GM06990 (cell line): ENCODE measurements around the gene FAHD1.

Source experiments
- DNase-seq: peaks from one replicate; pipeline ENCODE4 v3.0.0-alpha.2; 2011; ENCODE audit not compliant: insufficient read length; ENCODE audit errors: extremely low read depth
- H3K27me3 ChIP-seq: replicated peaks from 2 replicates; pipeline ENCODE4 v1.6.0; 2011; ENCODE audit warnings: low read length; ENCODE audit not compliant: control insufficient read depth, insufficient read depth
- H3K36me3 ChIP-seq: 2 replicates; pipeline ENCODE4 v1.5.1; 2011; ENCODE audit warnings: low read length; ENCODE audit not compliant: control insufficient read depth, insufficient read depth
- H3K4me3 ChIP-seq: replicated peaks from 2 replicates; pipeline ENCODE4 v1.5.1; 2011; ENCODE audit warnings: low read depth, mild to moderate bottlenecking, control low read depth, low read length
- CTCF ChIP-seq: IDR thresholded peaks from 2 replicates; pipeline ENCODE4 v1.5.1; 2011; ENCODE audit warnings: low read length, control low read depth, mild to moderate bottlenecking, inconsistent platforms; ENCODE audit not compliant: insufficient read depth, poor library complexity, severe bottlenecking

FAHD1 gene

GRCh38 chr16:1825381-1825863 lies 1.6 kb upstream of the FAHD1 start:
- DNase-seq, result no peak
- Histone ChIP-seq H3K4me3 (peak overlapping the region; percentile 87), H3K27me3 (no peaks in the 10 kb centered on the region), H3K36me3 (peaks cover 3% of the 10 kb centered on the region; the same call in 1 of the 2 replicates)
- TF ChIP-seq CTCF, result no peak

- Histone ChIP-seq H3K4me3 (peak overlapping the region; percentile 87), H3K36me3 (peaks cover 3% of the 10 kb centered on the region; the same call in 1 of the 2 replicates), H3K27me3 (no peaks in the 10 kb centered on the region)
- no peak for TF ChIP-seq CTCF
- DNase-seq, result peak; percentile 82
These were observed 929 bp upstream of the FAHD1 start for GRCh38 chr16:1825864-1826690.

GRCh38 chr16:1828645-1829410 lies 1.8 kb downstream of the FAHD1 start:
- Histone ChIP-seq H3K4me3 (no peak overlapping the region), H3K27me3 (no peaks in the 10 kb centered on the region), H3K36me3 (no peaks in the 10 kb centered on the region; the same call in 1 of the 2 replicates)
- no peak for DNase-seq
- TF ChIP-seq CTCF, result no peak

GRCh38 chr16:1830213-1830612 lies 3.2 kb downstream of the FAHD1 start:
- Histone ChIP-seq H3K4me3 (no peak overlapping the region), H3K36me3 (no peaks in the 10 kb centered on the region; the same call in 1 of the 2 replicates), H3K27me3 (no peaks in the 10 kb centered on the region)
- no peak for TF ChIP-seq CTCF
- DNase-seq, result no peak

GRCh38 chr16:1831186-1832075 lies 4.4 kb downstream of the FAHD1 start:
- Histone ChIP-seq H3K36me3 (no peaks in the 10 kb centered on the region; the same call in 1 of the 2 replicates), H3K4me3 (no peak overlapping the region), H3K27me3 (no peaks in the 10 kb centered on the region)
- no peak for TF ChIP-seq CTCF
- DNase-seq, result no peak
